HG02623 (cell line): Measurements from ENCODE around the gene EXOC5.
"Not testable (repeated sequence)": the region's sequence is repeated elsewhere in the genome, so short reads cannot be mapped to it uniquely, and the experiment has no call there.

Source experiments
- ATAC-seq: cut with Tn5 transposase; IDR thresholded peaks from one replicate; pipeline ENCODE4 v1.9.1; 2021; ENCODE audit warnings: moderate library complexity; ENCODE audit not compliant: unreplicated experiment

The EXOC5 gene

DNA sequence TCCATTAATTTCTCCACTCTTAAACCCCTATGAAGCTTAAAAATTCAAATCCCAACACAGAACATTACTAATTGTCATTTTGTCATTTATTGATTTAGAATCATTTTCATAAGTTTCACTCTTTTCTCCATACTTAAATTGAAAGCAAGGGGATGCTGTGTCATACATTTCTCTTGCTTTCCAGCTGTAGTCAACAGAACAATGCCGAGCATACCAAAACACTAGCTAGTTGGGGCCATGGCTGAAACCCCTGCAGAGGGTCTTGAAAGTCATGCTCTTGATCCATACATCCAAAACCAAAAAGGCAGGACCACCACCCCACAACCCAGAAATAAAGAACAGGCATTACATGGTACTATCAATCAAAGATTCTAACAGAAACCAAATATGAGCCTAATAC, 9.0 kb downstream of the EXOC5 start:
- no peak for ATAC-seq

DNA sequence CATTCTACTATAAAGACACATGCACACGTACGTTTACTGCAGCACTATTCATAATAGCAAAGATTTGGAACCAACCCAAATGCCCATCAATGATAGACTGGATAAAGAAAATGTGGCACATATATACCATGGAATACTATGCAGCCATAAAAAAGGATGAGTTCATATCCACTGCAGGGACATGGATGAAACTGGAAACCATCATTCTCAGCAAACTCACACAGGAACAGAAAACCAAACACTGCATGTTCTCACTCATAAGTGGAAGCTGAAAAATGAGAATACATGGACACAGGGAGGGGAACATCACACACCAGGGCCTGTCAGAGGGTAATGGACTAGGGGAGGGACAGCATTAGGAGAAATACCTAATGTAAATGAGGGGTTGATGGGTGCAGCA, 10.5 kb downstream of the EXOC5 start:
- ATAC-seq, result not testable (repeated sequence)

DNA sequence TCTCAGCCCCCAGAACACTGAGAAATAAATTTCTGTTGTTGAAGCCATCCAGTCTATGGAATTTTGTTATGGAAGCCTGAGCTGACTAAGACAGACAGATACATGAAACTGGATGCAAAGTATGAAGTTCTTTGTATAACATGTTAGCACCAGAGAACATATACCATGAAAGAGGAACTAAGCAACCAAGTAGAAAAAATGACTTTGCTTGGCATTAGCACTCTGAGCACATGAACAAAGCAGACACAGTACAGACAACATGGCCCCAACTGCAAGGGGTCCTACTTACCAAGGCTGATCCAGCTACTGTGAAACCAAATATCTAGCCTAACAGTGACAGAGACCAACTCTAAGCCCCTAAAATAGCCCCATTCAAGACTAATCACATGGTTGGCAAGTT, 13.8 kb downstream of the EXOC5 start:
- no peak for ATAC-seq

DNA sequence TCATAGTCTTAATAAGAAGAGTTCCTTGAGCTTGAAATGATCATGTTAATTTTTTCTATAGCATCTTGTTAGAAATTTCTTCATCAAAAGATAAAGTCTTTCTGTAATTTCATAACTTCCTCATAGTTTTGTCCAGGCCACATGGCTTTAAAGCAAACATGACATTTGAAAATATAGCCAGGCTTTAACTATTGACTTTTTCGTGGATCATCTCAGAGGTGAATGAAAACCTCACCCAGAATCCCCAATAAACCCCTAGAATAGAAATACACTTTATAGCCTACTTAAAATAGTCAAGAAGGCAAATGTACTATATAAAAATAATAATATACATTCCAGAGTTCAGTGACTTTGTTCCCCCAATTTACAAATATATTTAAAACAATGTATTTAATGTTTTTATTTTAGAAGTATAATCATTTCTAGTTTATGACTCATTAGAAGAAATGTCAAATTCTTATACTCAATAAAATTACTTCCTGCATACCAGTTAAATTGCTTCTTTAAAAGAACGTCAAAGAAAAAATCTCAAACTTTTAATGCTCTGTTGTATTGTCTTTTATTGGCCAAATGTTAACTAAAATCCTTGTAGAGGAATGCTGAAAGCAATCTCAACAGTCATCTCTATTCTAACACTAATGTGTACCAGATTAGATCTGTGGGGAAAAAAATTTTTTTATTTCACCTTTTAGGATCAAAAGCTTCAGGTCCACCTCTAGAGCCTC, 21.6 kb downstream of the EXOC5 start:
- ATAC-seq, result no peak

DNA sequence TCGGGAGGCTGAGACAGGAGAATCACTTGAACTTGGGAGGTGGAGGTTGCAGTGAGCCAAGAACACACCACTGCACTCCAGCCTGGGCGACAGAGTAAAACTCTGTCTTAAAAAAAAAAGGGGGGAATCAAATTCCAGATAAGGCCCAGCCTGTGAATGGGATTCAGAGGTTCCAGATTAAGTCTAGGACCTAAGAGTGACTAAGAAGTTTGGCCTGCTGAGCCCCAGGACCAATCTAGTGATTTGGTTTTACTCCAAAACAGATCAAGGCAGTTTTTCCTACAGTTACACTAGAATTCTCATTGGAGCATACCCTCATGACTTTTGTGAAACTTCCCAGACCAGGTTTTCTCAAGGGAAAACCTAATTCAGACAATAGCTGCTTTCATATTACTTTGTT, 22.8 kb downstream of the EXOC5 start:
- no peak for ATAC-seq

DNA sequence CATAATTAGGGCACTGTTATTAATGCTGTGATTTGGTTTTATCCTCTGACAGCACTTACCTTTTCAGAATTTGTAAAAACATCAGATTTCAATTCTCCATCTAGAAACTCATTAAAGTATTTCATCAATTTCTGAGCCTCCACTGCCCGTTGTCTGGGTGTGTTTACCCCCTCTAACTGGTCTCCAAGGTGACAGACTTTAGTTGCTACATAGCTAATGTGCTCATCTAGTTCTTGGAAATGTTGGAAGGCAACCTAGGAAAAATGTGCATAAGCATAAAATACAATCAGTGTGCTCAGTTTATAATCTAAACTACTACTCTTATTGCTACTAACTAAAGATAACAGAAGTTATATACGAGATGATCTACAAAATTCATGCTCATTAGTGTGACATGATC, 24.6 kb downstream of the EXOC5 start:
- ATAC-seq, result no peak

DNA sequence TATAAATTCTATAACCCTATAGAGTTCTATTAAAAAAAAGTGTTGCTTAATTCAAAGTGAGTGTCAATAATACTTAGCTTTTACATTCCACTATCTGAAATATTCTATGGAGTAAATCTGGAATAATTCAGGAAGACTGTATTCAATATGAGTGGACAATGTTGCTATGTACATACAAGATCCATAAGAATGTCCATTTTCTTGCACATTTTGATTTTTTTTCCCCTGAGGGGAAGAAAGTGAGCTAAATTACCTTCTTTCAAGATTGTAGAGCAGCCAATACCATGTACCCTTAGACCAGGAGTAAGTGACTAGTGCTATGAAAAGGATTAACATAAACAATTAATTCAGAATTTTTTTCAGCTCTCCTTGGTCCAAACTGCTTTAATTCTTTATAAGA, 25.4 kb downstream of the EXOC5 start:
- no peak for ATAC-seq

DNA sequence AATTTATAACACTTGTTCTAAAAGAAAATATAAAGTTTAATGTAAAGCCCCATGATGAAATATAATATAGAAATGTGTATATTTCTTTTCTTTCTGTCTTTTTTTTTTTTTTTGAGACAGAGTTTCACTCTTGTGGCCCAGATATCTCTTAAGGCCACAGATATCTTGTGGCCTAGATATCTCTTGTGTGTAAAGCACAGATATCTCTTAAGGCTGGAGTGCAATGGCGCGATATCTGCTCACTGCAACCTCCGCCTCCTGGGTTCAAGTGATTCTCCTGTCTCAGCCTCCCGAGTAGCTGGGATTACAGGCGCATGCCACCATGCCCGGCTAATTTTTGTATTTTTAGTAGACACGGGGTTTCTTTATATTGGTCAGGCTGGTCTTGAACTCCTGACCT, 28.6 kb downstream of the EXOC5 start:
- ATAC-seq, result not testable (repeated sequence)

DNA sequence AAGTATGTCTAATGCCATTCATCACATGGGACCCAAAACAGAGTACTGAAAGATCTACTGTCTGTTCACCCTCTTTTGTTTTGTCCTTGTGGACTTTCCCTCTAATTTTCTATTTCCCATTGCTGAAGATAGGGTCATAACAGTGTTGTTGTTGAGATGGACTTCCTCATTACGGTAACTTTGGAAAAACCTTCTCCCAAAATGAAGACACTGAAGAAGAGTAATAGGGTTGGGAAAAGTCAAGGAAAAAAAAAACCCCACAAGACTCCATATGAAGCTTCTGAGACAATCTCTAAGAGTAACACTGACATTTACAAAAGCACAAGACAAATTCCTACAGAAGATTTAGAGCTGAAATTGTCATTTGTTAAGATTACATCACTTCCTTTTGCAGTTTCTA, 36.7 kb downstream of the EXOC5 start:
- no peak for ATAC-seq

DNA sequence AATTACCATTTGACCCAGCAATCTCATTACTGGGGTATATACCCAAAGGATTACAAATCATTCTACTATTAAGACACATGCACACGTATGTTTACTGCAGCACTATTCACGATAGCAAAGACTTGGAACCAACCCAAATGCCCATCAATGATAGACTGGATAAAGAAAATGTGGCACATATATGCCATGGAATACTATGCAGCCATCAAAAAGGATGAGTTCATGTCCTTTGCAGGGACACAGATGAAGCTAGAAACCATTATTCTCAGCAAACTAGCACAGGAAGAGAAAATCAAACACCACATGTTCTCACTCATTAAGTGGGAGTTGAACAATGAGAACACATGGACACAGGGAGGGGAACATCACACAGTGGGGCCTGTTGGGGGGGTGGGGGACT, 40.4 kb downstream of the EXOC5 start:
- not testable (repeated sequence) for ATAC-seq

DNA sequence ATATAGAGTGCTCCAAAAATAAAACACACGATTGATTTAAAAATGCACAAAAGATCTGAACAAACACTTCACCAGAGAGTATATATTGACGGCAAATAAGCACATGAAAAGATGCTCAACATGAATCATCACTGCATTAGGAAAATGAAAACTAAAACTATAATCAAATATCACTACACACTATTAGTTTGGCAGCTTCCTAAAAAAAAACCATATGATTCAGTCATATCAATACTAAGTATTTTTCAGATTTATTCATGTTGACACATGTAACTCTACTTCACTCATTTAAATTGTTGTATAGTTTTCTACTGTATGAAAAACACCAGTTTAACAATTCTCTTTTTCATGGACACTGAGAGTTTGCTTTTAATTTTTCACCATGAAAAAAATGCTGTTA, 41.6 kb downstream of the EXOC5 start:
- ATAC-seq, result no peak

DNA sequence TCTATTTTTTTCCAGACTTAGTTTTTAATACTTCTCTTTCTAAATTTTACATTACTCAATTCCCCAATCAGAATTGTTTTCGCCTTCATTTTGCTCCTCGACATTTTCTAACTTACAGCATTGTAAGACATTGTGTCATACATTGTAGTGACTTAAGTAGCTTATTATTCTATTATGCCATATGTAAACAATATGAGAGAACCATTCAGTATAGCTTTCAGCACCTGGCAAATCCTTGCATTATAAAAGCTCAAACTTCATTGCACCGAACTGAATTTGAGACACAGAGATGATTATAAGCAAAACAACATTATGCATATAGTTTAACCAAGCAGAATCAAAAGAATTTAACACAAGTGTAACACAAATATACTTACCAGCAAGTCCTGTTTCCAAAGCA, 46.8 kb downstream of the EXOC5 start:
- ATAC-seq, result no peak

DNA sequence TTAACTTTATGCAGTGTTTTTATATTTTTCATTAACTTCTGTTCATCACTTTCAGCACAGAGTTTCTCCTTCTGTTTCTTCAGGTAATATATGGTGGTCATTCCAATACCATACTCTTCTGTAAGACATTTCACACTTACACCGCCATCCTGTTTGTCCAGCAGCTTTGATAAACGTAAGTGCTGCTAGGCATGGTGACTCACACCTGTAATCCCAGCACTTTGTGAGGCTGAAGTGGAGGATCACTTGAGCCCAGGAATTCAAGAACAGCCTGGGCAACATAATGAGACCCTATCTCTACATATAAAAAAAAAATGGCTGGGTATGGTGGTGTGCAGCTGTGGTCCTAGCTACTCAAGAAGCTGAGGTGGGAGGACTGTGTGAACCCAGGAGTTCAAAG, 55.8 kb downstream of the EXOC5 start:
- ATAC-seq, result no peak

DNA sequence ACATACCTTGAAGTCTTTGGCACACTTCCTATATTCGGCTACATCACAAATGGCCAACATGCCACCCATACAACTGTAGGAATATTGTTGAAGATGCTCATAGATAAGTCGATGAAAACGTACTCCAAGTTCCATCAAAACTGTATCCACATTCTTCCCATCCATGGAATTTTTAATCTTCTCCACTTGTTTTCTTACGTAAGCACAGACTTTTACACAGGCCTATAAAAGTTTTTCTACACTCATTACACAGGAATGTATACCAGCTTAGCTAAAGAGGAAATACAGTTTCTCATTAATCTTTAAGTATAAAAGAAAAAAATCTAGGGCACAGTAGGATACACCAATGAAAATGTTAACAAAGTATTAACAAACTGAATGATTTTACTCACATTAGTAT, 59.1 kb downstream of the EXOC5 start:
- no peak for ATAC-seq

DNA sequence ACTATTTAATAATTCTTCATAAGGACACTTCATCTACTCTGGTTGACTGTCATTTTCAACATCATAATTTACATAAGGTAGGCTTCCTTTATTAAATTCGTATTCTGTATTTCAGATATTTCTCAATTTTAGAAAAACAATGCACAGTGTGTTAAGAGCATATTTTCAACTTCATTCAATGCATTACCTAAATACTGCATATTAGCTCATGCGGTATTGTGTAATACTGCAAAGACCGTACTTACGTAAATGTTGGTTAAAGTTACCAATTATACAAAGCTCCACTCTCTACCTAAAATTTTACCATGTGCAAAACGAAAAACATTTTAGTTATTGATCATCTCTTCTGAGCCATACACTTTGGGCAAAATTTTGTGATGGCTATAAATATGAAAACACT, 62.8 kb downstream of the EXOC5 start:
- no peak for ATAC-seq

DNA sequence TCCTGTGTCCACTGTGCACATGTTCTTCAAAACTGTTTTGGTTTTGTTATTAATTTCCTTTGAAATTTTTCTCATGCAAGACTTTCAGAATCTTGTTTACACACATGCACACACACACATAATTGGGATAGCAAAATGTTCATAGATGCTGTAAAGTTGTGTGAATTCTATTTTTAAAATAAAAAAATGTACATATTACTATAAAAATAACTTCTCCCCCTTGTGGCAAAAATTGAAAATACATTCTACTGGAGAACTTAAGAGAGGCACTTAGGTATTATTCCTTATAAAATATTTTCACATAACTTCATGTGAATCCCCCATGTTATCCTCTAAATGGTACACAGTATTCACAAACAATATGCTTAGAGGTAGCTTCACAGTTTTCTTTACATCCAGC, 66.0 kb downstream of the EXOC5 start:
- not testable (repeated sequence) for ATAC-seq

DNA sequence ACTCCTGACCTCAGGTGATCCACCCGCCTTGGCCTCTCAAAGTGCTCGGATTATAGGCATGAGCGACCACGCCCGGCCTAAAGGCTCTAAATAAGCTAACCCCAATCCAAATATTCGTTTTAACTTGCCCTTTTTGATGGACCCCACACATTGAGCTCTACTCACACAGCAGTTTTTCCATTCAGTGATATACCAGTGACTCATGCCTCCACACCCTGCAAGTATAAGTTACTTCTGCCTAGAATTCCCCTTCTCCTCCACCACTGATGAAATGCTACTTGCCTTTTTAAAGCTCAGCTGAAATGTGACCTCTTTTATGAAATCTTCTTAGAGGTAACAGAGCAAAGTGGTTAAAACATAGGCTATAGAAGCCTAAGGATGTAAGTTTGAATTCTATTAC, 68.8 kb downstream of the EXOC5 start:
- no peak for ATAC-seq

DNA sequence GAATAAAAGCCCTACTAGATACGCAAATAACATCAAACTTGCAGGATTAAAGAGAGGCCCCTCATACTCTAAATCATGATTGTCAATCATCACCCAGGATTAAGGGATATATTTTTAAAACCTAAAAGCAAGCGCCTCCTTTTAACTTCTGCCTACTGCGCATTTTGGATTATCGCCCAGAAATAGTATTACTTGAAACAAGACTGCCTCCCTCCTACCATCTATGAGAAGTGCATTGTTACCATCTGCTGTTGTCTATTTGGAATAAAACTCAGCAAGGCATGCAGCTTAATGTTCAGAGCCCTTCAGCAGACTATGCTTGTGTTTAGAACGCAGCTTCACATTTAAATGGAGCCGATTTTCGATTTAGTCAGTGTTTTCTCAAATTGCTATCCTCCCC, 79.6 kb downstream of the EXOC5 start:
- ATAC-seq, result no peak

DNA sequence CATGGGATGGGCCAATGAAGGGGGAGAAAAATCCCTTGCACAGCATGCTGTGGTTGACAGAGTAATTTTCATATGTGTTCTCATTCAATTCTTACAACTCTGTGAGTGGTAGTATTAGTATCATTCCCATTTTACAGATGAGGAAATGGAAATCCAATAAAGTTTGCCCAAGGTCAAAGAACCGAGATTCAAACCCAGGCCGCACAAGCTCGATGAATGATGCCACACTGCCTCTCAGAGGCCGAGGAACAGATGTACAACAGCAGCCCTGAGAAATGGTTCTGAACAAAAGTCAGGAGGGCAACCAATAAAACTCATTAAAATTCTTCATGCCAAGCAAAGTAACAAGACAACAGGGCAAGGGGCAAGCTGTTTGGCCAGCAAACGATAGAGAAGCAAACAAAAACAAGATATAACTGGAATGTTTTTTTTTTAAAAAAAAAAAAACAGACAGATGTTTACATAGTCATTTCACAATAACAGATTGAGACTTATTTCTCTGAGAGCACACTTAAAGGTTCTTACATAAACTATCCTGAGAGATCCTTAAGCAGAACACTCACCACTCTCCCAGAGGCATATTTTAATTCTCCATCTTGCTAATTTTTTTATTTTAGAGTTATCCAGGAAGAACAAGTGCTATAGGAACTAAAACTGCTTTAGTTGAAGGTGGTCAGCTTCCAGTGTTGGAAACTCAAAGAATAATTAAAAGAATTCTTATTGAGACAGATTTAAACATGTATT, 85.8 kb downstream of the EXOC5 start:
- no peak for ATAC-seq

DNA sequence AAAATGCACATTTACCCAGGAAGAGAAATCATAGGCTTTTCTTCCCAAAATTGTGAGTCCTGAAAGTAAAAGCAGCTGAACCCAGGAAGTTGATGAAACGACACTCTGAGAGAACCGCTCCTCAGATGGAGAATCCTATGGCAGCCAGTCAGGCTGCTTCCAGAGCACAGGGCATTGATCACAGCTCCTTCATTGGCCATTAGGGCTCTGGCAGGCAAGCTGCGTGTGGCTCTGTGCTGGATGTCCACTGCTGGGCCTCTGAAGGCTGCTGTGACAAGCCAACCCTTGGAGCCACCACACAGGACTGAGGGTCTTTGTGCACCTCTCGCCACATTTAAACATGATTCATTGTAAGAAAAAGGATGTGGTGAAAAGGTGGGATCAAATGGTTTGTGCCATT, 89.4 kb downstream of the EXOC5 start:
- ATAC-seq, result no peak

DNA sequence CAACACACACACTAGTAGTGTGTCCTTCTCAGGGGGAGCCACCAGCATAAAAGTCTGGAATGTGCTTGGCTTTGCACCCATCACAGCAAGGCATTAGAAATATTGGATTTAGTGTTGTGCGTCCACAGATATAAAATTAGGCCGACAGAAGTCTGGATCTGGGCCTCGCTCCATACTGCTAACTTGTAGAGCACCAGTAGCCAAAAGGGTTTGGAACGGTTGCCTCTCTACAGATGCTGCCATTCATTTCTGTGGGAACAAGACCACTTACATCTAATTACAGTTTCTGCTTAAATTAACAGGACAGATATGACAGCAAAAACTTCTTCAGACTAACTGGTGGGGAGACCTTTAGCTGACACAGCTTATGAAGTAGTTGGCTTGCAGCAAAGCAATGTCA, 94.2 kb downstream of the EXOC5 start:
- no peak for ATAC-seq

DNA sequence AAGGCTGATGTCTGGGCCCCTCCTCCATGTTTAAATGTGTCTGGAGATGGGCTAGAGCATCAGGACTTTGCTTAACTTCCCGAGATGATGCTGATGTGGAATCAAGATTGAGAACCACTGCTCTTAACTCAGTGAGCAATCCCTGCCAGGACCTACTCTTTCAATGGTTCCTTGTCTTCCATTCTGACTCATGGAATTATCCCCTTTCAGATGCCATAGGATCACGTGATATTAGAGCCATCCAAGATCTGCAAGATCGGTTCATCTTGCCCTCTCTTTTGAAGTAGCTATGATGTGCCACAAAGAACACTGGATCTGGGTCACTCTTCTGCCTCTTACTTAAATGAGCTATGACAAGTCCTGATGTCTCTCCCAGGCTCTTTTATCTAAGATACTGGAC, 96.8 kb downstream of the EXOC5 start:
- ATAC-seq, result no peak

DNA sequence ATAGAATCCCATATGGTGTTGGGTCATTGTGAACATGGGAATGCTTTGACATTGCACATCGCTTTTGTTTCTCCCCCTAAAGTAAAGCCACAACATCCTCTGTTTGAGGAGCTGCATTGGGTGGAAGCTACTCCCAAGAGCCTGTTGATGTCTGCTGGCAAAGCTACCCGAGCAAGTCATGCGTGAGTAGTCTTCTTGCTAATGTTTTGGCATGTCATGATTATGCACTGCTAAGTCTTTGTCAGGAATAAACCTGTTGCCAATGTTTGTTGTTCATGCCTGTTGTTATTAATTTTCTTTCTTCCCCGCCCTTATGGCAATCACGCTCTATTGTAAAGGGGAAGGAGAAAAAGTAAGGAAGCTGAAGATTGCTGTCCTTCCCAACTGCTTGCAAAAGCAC, 97.3 kb downstream of the EXOC5 start:
- ATAC-seq, result no peak
